HCT116 (cell line): ENCODE results near the gene B3GNT2. TPM values are rescaled to one million over a fixed set of nuclear protein-coding genes. Genes with fewer than 3 reads are reported as not detected.

ENCODE experiments used
- ATAC-seq: fragments of 200-7000 bp; cut with Tn5 transposase; 2 replicates; pipeline ENCODE4 v1.9.1; 2020; ENCODE audit warnings: mild to moderate bottlenecking, moderate library complexity
- BruUV-seq: library from RNA; stranded (reverse); fragments of 400-500 nt; replicated peaks from 2 replicates; lab custom pipeline; 2021; lab: Mats Ljungman, UMichigan
- CTCF ChIA-PET: fragments of 300-600 bp; sonication (Branson Sonifier 250); formaldehyde crosslinking; loops from one replicate; lab custom pipeline; 2021; ENCODE audit warnings: antibody characterized with exemption; lab: Charles Lee
- POLR2A ChIA-PET: fragments of 300-600, 350-600 bp; sonication (Branson Sonifier 250); formaldehyde crosslinking; loops from one replicate; lab custom pipeline; 2021; ENCODE audit warnings: antibody characterized with exemption; lab: Charles Lee
- RAD21 ChIA-PET, 2 experiments: fragments of 300-600 bp; sonication (Branson Sonifier 250); formaldehyde crosslinking; loops; one replicate each; lab custom pipeline; 2023; ENCODE audit warnings: low total read pairs in 2 of 2; ENCODE audit not compliant: uncharacterized antibody in 2 of 2, unreplicated experiment in 2 of 2, low non-redundant PET in 1 of 2; lab: Charles Lee
- DNase-seq: peaks from one replicate; pipeline ENCODE4 v3.0.0-alpha.2; 2010; ENCODE audit warnings: low read depth, low spot score
- H2AFZ ChIP-seq: fragments of 200-600 bp; shearing (Covaris generic), sonication (generic); 2 replicates; pipeline ENCODE4 v1.6.1; 2017; ENCODE audit warnings: low read depth, mixed run types, mixed read lengths, antibody characterized with exemption, low read length; ENCODE audit not compliant: poor library complexity, severe bottlenecking
- H3K27ac ChIP-seq: 2 replicates; pipeline ENCODE4 v1.5.1; 2012; ENCODE audit warnings: low read depth, low read length
- H3K27me3 ChIP-seq: fragments of 200-600 bp; sonication (generic); 2 replicates; pipeline ENCODE4 v1.6.1; 2016; ENCODE audit warnings: mixed run types, low read length, mixed read lengths; ENCODE audit not compliant: insufficient read depth
- H3K36me3 ChIP-seq, 2 experiments: fragments of 200-500 bp in 1 of 2; fragments of 200-600 bp in 1 of 2; sonication (Bioruptor generic) in 1 of 2; sonication (generic) in 1 of 2; 2 replicates each; pipeline versions ENCODE4 v1.5.1 to v1.6.1; 2014 to 2016; ENCODE audit warnings: low read length in 2 of 2, inconsistent platforms in 1 of 2, mixed read lengths in 1 of 2, mixed run types in 1 of 2; ENCODE audit not compliant: insufficient read depth in 2 of 2, control insufficient read depth in 1 of 2
- H3K4me1 ChIP-seq, 2 experiments: fragments of 200-600 bp in 1 of 2; sonication (generic) in 1 of 2; 2 replicates each; pipeline versions ENCODE4 v1.5.1 to v1.6.1; 2012 to 2017; ENCODE audit warnings: low read length in 2 of 2, inconsistent platforms in 1 of 2, mild to moderate bottlenecking in 1 of 2, mixed read lengths in 1 of 2, mixed run types in 1 of 2, moderate library complexity in 1 of 2; ENCODE audit not compliant: insufficient read depth in 2 of 2, control insufficient read depth in 1 of 2
- H3K4me2 ChIP-seq: fragments of 200-600 bp; sonication (generic); 2 replicates; pipeline ENCODE4 v1.6.1; 2017; ENCODE audit warnings: mixed run types, low read length, mixed read lengths
- H3K4me3 ChIP-seq, 2 experiments: fragments of 200-600 bp in 1 of 2; sonication (generic) in 1 of 2; replicated peaks in 1 of 2; 2 replicates each; pipeline ENCODE4 v1.5.1; 2011 to 2016; ENCODE audit warnings: low read length in 2 of 2, control low read depth in 1 of 2, low read depth in 1 of 2, mild to moderate bottlenecking in 1 of 2, mixed read lengths in 1 of 2, mixed run types in 1 of 2
- H3K79me2 ChIP-seq: fragments of 200-600 bp; sonication (generic); 2 replicates; pipeline ENCODE4 v1.6.1; 2017; ENCODE audit warnings: mild to moderate bottlenecking, mixed run types, low read length, moderate library complexity, mixed read lengths; ENCODE audit not compliant: insufficient read depth
- H3K9ac ChIP-seq: fragments of 200-600 bp; sonication (generic); 2 replicates; pipeline ENCODE4 v1.6.1; 2016; ENCODE audit warnings: low read length, mixed read lengths
- H3K9me2 ChIP-seq: fragments of 200-600 bp; sonication (generic), shearing (Covaris generic); 2 replicates; pipeline ENCODE4 v1.6.1; 2017; ENCODE audit warnings: mixed run types, mild to moderate bottlenecking, moderate library complexity; ENCODE audit not compliant: insufficient read depth
- H3K9me3 ChIP-seq, 2 experiments: fragments of 200-500 bp in 1 of 2; fragments of 200-600 bp in 1 of 2; sonication (Bioruptor generic) in 1 of 2; sonication (generic) in 1 of 2; 2 replicates each; pipeline ENCODE4 v1.6.1; 2014 to 2017; ENCODE audit warnings: low read length in 2 of 2, mixed read lengths in 2 of 2, inconsistent platforms in 1 of 2, low read depth in 1 of 2, mild to moderate bottlenecking in 1 of 2, mixed run types in 1 of 2, moderate library complexity in 1 of 2; ENCODE audit not compliant: control insufficient read depth in 1 of 2, insufficient read depth in 1 of 2
- H4K20me1 ChIP-seq: fragments of 200-600 bp; sonication (generic), shearing (Covaris generic); 2 replicates; pipeline ENCODE4 v1.6.1; 2017; ENCODE audit warnings: mixed run types, mild to moderate bottlenecking, moderate library complexity; ENCODE audit not compliant: insufficient read depth
- CBX3 ChIP-seq: IDR thresholded peaks from 2 replicates; pipeline ENCODE4 v1.6.1; 2012; ENCODE audit warnings: low read depth
- CEBPB ChIP-seq: IDR thresholded peaks from 2 replicates; pipeline ENCODE4 v1.6.1; 2012; ENCODE audit warnings: low read depth
- EGR1 ChIP-seq: IDR thresholded peaks from 2 replicates; pipeline ENCODE4 v1.6.1; 2012; ENCODE audit warnings: low read depth
- EZH2 ChIP-seq: fragments of 200-600 bp; sonication (generic); IDR thresholded peaks from 2 replicates; pipeline ENCODE4 v1.6.1; 2017; ENCODE audit warnings: antibody characterized with exemption, mixed run types
- EZH2phosphoT487 ChIP-seq: fragments of 200-600 bp; IDR thresholded peaks from 2 replicates; pipeline ENCODE4 v1.6.1; 2018; ENCODE audit warnings: antibody characterized with exemption, borderline replicate concordance
- POLR2A ChIP-seq: IDR thresholded peaks from 2 replicates; pipeline ENCODE4 v1.7.0; 2011; ENCODE audit warnings: borderline replicate concordance; ENCODE audit not compliant: insufficient read depth, insufficient read length; ENCODE audit errors: extremely low read depth
- RAD21 ChIP-seq: IDR thresholded peaks from 2 replicates; pipeline ENCODE4 v1.6.1; 2012; ENCODE audit warnings: low read depth, mild to moderate bottlenecking
- REST ChIP-seq: IDR thresholded peaks from 2 replicates; pipeline ENCODE4 v1.6.1; 2012; ENCODE audit warnings: low read depth
- YY1 ChIP-seq: IDR thresholded peaks from 2 replicates; pipeline ENCODE4 v1.6.1; 2011; ENCODE audit warnings: low read length, low read depth, moderate library complexity, mild to moderate bottlenecking; ENCODE audit not compliant: insufficient replicate concordance; ENCODE audit errors: extremely low read depth
- ZFX ChIP-seq: fragments of 450-650 bp; IDR thresholded peaks from 2 replicates; pipeline ENCODE4 v1.6.1; 2017
- ZNF274 ChIP-seq: fragments of 200-500 bp; sonication (Bioruptor generic); IDR thresholded peaks from 2 replicates; pipeline ENCODE4 v1.6.1; 2014; ENCODE audit warnings: mild to moderate bottlenecking, low read depth, low read length, inconsistent platforms
- intact Hi-C: fragments of 100-400 bp; cut with micrococcal nuclease; formaldehyde crosslinking; loops from 2 replicates; pipeline ENCODE4 v1.10.0; 2022
- total RNA-seq: library from RNA; stranded (reverse); gene quantifications from one replicate; pipeline ENCODE4 v1.2.1, GENCODE V29; 2021; ENCODE audit not compliant: unreplicated experiment

Gene B3GNT2
- total RNA-seq, 1 experiment from 2014 or later: 21.5 TPM

GRCh38 chr2:62250239-62250638, 54.3 kb downstream of the B3GNT2 start:
- BruUV-seq: no TSS peak
- H3K4me3 ChIP-seq: no peak overlapping the region
- H3K27ac ChIP-seq: no peak overlapping the region
- ChIA-PET CTCF (no interaction called here), RAD21 (no interaction called here), POLR2A (no interaction called here)
- H2AFZ ChIP-seq: no peak overlapping the region
- DNase-seq (no peak), ATAC-seq (no peak)
- no peak overlapping the region for H3K4me2 ChIP-seq
- H3K4me1 ChIP-seq: no peaks in the 10 kb centered on the region
- TF ChIP-seq ZNF274: no peak
- intact Hi-C loops: no loop called here
- H3K9me2 ChIP-seq: no peaks in the 10 kb centered on the region
- H3K79me2 ChIP-seq: no peaks in the 10 kb centered on the region
- no peaks in the 10 kb centered on the region for H3K36me3 ChIP-seq
- H3K9ac ChIP-seq: no peak overlapping the region
- no peaks in the 10 kb centered on the region; a peak in 1 of 4 replicates for H3K9me3 ChIP-seq
- no peaks in the 10 kb centered on the region for H3K27me3 ChIP-seq
- no peaks in the 10 kb centered on the region for H4K20me1 ChIP-seq

- no peak overlapping the region for H3K27ac ChIP-seq
- H3K9me3 ChIP-seq: no peaks in the 10 kb centered on the region; a peak in 1 of 4 replicates
- DNase-seq (no peak), ATAC-seq (no peak)
- no peak overlapping the region for H3K4me2 ChIP-seq
- RAD21 ChIA-PET: no interaction called here
- H3K4me3 ChIP-seq: no peak overlapping the region
- H3K9me2 ChIP-seq: no peaks in the 10 kb centered on the region
- no peak overlapping the region for H2AFZ ChIP-seq
- H4K20me1 ChIP-seq: no peaks in the 10 kb centered on the region
- H3K27me3 ChIP-seq: no peaks in the 10 kb centered on the region
- no peaks in the 10 kb centered on the region for H3K36me3 ChIP-seq
- BruUV-seq: no TSS peak
- no peaks in the 10 kb centered on the region for H3K4me1 ChIP-seq
- intact Hi-C loops: no loop called here
- H3K9ac ChIP-seq: no peak overlapping the region
- no peaks in the 10 kb centered on the region for H3K79me2 ChIP-seq
- no peak for TF ChIP-seq ZFX
- no peak for TF ChIP-seq ZNF274
- TF ChIP-seq EGR1: no peak
- no peak for TF ChIP-seq RAD21
- TF ChIP-seq EZH2phosphoT487: no peak
- no peak for TF ChIP-seq CEBPB
- no peak for TF ChIP-seq POLR2A
- TF ChIP-seq EZH2: no peak
- no peak for TF ChIP-seq CBX3
- no peak for TF ChIP-seq YY1
- TF ChIP-seq REST: no peak
- TF ChIP-seq, all 23 proteins: peak for 0
- ChIA-PET POLR2A (no interaction called here), CTCF (no interaction called here)
Measured at GRCh38 chr2:62254424-62255266, 58.7 kb downstream of the B3GNT2 start.
